Measurements from ENCODE around the gene PDE11A. TPM values are rescaled to one million over a fixed set of nuclear protein-coding genes. Genes with fewer than 3 reads are reported as not detected.

The PDE11A gene
- total and polyA plus RNA-seq, 2 of the 13 experiments (the other 11 are each of a cell fraction or from before 2014, with no cell fraction given): 1.2 to 1.7 TPM

- TF ChIP-seq, protein P1, sequence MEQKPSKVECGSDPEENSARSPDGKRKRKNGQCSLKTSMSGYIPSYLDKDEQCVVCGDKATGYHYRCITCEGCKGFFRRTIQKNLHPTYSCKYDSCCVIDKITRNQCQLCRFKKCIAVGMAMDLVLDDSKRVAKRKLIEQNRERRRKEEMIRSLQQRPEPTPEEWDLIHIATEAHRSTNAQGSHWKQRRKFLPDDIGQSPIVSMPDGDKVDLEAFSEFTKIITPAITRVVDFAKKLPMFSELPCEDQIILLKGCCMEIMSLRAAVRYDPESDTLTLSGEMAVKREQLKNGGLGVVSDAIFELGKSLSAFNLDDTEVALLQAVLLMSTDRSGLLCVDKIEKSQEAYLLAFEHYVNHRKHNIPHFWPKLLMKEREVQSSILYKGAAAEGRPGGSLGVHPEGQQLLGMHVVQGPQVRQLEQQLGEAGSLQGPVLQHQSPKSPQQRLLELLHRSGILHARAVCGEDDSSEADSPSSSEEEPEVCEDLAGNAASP (CRISPR knock-in tag; IDR thresholded peaks at IDR 0.05; ENCODE audit: borderline replicate concordance): no peak
- TF ChIP-seq NKX3-1 (CRISPR knock-in tag; IDR thresholded peaks at IDR 0.05): no peak
- TF ChIP-seq TCF7 (IDR thresholded peaks at IDR 0.05; ENCODE audit: low read depth): no peak
Observed at GRCh38 chr2:177756336-177756735, 316.2 kb downstream of the PDE11A start (continued).

DNA sequence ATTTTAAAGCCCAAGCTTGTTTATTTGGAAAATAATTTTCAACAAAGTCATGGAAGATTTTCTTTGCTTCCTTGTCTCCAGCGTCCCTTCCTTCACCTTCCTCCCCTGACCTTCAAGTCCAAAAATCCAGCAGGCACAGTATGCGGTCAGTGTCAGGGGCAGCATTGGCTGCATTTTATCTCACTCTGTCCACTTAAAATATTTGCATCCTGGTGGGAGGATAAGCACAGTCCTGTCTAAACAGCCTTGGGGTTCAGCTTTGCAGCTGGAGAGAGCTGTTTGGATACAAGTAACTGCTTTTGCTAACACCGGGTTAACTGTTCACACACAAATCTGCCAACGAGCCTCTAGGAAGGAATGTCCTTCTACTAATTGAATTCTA, 318.1 kb downstream of the PDE11A start:
- no peak overlapping the region for H3K27ac ChIP-seq (ENCODE audit: extremely low read length, insufficient read depth, low read length)
- intact Hi-C loops (cut with micrococcal nuclease; ENCODE audit: unreplicated experiment): loop anchor here (10.0 kb wide), 1 partner anchor 610 kb away; no protein-coding TSS in a partner anchor
- no peaks in the 10 kb centered on the region for H3K79me2 ChIP-seq (ENCODE audit: insufficient read depth, low read length)
- CTCF ChIA-PET (ENCODE audit: low intra/inter-chr PET ratio, low total read pairs): no interaction called here
- H4K20me1 ChIP-seq (ENCODE audit: insufficient read depth, low read length): no peaks in the 10 kb centered on the region
- no peaks in the 10 kb centered on the region for H3K27me3 ChIP-seq (ENCODE audit: control insufficient read depth in 1 of 2, insufficient read depth in 2 of 2, low read length in 2 of 2)
- in situ Hi-C loops (cut with HindIII; ENCODE audit: extremely low pct_ligation_motif_present, low pct_unique_long_range_greater_than_20kb): no loop called here
- H3K9me3 ChIP-seq (ENCODE audit: low read length): no peaks in the 10 kb centered on the region
- H3K4me2 ChIP-seq (ENCODE audit: low read depth, low read length): no peak overlapping the region
- POLR2A ChIA-PET: no interaction called here
- BruUV-seq (replicated peaks): no TSS peak
- H2AFZ ChIP-seq (ENCODE audit: low read length): no peak overlapping the region
- 37% methylated on average over 4 of the region's 4 CpGs for WGBS (ENCODE audit: low lambda C conversion rate)
- DNase-seq (ENCODE audit: low spot score) (no peak), FAIRE-seq (no peak), ATAC-seq (no peak)
- H3K9ac ChIP-seq (ENCODE audit: insufficient read depth, low read depth, low read length): no peak overlapping the region
- no peaks in the 10 kb centered on the region for H3K36me3 ChIP-seq (replicated peaks in 1 of 2; ENCODE audit: control insufficient read depth in 1 of 2, insufficient read depth in 2 of 2, low read length in 2 of 2)
- H3K4me3 ChIP-seq (replicated peaks in 1 of 3; ENCODE audit: insufficient read depth in 1 of 3, low read depth in 2 of 3, low read length in 3 of 3): no peak overlapping the region
- no peaks in the 10 kb centered on the region for H3K4me1 ChIP-seq (ENCODE audit: insufficient read depth, low read length)
- TF ChIP-seq ZNF180 (CRISPR knock-in tag; IDR thresholded peaks at IDR 0.05; ENCODE audit: borderline replicate concordance, low read depth) (no peak), ZBTB7B (CRISPR knock-in tag; IDR thresholded peaks at IDR 0.05) (no peak), PRMT3 (CRISPR knock-in tag; IDR thresholded peaks at IDR 0.05; ENCODE audit: borderline replicate concordance, low read depth) (no peak), SRSF9 (IDR thresholded peaks at IDR 0.05; ENCODE audit: borderline replicate concordance, insufficient read depth, low read depth, low read length, poor library complexity, severe bottlenecking) (no peak), ZNF18 (CRISPR knock-in tag; IDR thresholded peaks at IDR 0.05; ENCODE audit: insufficient replicate concordance) (no peak), KLF16 (CRISPR knock-in tag; IDR thresholded peaks at IDR 0.05) (no peak), PAF1 (CRISPR knock-in tag; IDR thresholded peaks at IDR 0.05) (no peak), ZNF607 (CRISPR knock-in tag; IDR thresholded peaks at IDR 0.05; ENCODE audit: borderline replicate concordance) (no peak), DMTF1 (CRISPR knock-in tag; IDR thresholded peaks at IDR 0.05) (no peak), ZNF275 (CRISPR knock-in tag; IDR thresholded peaks at IDR 0.05; ENCODE audit: borderline replicate concordance) (no peak), SIN3A (IDR thresholded peaks at IDR 0.05; ENCODE audit: borderline replicate concordance, low read depth, low read length) (no peak), RARA (CRISPR knock-in tag; IDR thresholded peaks at IDR 0.05) (no peak), NFATC3 (CRISPR knock-in tag; IDR thresholded peaks at IDR 0.05) (no peak)
